HG02885 (cell line): ENCODE data around the gene UBR3.
"Not testable (repeated sequence)": the region's sequence is repeated elsewhere in the genome, so short reads cannot be mapped to it uniquely, and the experiment has no call there.

Experiments used
- ATAC-seq: cut with Tn5 transposase; IDR thresholded peaks from one replicate; pipeline ENCODE4 v1.9.1; 2021; ENCODE audit warnings: mild to moderate bottlenecking; ENCODE audit not compliant: unreplicated experiment, poor library complexity

Gene UBR3

DNA sequence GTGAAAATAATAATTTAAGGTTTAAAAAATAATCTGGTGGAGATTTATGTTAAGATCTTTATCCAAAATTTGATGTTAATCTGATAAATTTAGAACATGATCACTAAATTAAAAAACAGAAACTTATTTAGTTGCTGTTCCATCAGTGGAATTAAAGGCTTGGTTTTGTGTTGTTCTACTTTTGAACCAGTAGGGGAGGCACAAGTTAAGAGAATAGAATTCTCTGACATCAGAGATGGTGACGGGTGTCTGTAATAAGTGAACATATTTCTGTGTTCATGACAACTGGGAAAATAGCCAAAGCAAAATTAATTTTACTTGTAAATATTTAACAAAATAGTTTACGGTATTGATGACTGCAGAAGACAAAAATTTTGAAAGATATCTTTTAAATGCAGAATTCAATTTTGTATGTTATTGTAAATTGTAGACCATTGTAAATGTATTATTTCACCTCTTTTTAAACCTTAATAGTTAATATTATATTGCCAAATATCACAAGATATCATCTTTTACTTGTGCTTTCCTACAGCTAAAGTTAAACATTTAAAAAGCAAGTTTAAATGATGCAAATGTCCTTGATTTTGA, 106.0 kb downstream of the UBR3 start:
- no peak for ATAC-seq

DNA sequence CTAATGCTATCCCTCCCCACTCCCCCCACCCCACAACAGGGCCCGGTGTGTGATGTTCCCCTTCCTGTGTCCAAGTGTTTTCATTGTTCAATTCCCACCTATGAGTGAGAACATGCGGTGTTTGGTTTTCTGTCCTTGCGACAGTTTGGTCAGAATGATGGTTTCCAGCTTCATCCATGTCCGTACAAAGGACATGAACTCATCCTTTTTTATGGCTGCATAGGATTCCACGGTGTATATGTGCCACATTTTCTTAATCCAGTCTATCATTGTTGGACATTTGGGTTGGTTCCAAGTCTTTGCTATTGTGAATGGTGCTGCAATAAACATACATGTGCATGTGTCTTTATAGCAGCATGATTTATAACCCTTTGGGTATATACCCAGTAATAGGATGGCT, 109.4 kb downstream of the UBR3 start:
- ATAC-seq, result not testable (repeated sequence)

DNA sequence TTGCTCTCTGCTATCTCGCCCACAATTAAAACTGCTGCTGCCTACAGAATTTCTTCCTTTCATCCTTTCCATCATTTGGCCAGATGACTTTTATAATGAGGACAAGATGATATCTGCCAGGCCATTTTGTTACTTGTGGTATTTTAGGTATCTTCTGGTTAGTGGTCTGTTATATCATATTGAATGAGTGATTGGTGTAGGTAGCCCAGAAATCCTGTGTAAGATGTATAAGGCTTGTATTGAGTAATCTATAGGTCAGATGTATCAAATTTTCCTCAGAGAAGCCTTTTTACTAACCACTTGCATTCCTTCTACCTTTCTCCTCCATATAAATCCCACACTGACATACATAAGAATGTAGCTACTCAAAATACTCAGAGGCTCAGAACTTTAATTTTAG, 118.3 kb downstream of the UBR3 start:
- ATAC-seq, result no peak

DNA sequence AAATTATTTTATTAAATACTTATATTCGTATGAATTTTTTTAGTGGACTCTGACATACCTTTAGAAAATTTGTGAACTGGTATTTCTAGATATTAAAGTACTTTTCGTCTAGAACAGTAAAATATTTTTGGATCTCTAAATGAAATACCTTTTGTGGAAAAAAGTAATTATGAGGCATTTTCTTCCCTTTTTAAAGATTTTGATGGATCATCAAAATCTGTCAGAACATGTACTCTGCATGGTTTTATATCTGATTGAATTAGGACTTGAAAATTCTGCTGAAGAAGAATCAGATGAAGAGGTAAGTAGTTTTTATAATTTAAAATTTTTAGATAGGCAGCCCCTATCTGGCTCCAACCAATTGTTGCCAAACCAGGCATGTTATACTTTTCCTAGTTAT, 118.8 kb downstream of the UBR3 start:
- no peak for ATAC-seq

DNA sequence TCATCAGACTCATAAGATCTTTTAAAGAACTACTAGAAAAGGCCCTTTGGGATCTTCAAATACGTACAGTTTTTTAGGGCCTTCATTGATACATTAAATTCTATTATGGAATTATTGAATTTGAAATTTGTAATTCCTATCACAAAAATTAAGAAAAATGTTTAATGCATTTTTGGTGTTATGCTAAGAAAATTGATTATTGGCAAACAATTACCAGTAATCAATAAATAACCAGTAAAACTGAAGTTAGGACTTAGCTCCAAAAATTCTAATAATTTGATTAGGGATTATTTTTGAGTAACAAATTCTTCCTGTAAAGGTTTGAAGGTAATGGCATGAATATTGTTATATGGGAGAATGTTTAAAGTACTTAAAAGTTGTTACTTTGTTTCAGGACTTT, 119.3 kb downstream of the UBR3 start:
- ATAC-seq, result no peak

DNA sequence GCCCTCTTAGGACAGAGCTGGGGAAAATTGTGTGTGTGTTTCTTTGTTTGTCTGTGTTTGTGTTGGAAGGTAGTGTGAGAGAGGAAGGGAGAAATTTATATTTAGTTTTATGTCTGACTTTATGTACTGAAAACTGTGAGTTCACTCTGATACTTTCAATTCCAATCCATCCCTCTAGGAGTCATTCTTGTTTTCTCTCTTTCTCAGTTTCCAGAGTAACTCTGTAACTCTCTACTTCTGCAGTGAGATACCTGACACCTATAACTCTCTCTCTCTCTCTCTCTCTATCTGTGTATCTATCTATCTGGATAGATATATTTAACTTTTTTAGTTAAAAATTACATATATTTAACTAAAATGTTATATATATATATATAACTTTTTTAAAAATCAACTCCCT, 128.7 kb downstream of the UBR3 start:
- no peak for ATAC-seq

DNA sequence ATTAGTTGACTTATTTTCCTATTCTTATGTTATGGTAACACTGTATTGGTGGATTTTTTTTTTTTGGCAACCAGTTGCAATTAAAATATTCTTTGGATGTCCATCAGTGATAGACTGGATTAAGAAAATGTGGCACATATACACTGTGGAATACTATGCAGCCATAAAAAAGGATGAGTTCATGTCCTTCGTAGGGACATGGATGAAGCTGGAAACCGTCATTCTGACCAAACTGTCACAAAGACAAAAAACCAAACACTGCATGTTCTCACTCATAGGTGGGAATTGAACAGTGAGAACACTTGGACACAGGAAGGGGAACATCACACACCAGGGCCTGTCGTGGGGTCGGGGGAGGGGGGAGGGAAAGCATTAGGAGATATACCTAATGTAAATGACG, 130.0 kb downstream of the UBR3 start:
- ATAC-seq, result not testable (repeated sequence)

DNA sequence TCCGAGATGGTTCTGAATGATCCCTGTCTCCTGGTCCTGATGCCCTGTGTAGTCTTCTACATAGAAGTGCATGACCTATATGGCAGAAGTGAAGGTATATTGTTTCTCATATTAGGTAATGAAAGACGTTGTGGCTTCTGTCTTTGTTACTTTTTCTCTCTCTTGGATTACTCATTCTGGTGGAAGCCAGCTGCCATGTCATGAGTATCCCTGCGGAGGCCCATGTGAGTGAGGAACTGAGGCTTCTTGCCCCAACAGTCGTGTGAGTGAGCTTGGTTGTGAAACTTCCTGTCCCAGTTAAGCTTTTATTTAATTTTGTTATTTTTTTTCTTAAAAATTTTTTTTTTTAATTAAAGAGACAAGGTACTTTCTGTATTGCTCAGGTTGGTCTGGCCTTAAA, 134.7 kb downstream of the UBR3 start:
- ATAC-seq, result no peak

DNA sequence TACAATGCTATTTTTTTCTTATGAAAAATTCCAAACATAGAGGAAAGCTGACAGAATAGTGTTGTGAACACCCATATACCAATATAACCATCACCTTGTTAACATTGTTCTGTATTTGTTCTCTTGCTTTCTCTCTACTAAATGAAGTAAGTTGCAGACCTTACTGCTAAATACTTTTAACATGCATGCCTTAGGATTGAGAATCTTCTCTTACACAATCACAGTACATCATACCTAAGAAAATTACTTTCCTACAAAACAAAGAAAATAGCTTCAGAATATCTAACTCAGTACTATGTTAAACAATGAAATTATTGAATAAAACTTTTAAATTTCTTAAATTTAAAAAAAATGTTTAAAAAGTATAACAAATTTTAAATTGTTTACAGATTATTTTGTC, 136.5 kb downstream of the UBR3 start:
- ATAC-seq, result no peak

DNA sequence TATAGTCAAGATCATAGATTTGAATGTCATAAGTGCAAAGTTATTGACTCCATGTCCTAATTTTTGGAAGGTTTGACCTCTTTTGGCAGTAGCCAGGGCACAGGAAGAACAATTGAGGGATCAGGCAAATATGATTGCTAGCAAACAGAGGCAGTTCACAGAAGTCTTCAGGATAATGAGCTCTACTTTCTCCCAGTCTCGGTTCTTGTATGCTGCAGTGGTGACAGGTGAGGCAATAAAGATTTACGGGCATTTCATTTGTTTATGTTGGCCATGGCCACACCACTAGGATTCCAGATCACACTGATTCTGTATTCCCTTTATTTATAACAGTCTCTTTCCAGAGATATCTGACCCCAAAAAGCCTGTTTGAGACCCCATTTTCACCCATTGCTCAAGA, 137.5 kb downstream of the UBR3 start:
- ATAC-seq, result no peak

DNA sequence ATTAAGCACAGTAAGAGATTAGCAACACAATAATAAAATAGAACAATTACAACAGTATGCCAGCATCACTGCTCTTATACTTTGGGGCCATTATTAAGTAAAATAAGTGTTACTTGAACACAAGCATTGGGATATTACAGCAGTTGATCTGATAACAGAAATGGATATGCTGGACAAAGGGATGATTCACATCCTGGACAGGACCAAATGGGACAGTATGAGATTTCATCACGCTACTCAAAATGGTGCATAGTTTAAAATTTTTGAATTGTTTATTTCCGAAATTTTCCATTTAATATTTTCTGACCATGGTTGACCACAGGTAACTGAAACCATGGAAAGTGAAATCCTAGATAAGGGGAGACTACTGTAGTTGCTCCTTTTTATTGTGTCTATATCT, 138.2 kb downstream of the UBR3 start:
- no peak for ATAC-seq

DNA sequence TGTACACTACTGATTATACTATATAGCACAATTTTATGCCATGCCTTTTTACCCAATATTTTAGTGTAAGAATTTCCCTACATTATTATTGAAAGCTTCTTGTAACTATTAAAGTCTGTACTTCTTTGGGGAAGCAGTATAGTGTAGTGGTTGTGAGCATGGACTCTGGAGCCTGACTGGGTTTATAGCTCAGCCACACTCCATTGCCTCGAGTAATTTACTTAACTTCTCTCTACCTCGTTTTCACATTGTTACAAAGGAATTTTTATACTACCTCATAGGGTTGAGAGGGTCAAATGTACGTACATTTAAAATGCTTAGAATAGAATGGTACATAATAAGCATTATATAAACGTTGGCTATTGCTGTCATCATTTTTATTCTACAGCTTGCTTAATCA, 139.2 kb downstream of the UBR3 start:
- no peak for ATAC-seq

DNA sequence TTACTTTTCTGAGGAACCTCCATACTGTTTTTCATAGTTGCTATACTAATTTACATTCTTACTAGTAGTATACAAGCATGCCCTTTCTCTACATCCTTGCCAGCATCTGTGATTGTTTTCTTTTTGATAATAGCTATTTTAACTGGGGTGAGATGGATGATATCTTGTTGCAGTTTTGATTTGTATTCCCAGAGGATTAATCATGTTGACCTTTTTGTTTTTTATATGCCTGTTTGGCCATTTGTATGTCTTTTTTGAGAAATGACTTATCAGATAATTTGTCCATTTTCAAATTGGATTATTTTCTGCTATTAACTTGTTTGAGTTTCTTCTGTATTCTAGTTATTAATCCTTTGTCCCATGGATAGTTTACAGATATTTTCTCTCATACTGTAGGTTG, 141.5 kb downstream of the UBR3 start:
- ATAC-seq, result no peak

DNA sequence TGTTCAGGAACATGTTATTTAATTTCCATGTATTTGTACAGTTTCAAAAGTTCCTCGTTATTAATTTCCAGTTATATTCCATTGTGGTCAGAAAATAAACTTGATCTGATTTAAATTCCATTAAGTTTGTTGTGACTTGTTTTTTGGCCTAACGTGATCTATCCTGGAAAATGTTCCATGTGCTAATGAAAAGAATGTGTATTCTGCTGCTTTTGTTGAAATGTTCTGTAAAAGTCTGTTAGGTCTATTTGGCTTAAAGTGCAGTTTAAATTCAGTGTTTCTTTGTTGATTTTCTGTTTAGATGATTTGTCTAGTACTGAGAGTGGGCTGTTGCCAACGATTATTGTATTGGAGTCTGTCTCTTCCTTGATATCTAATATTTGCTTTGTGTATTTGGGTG, 148.0 kb downstream of the UBR3 start:
- ATAC-seq, result no peak

DNA sequence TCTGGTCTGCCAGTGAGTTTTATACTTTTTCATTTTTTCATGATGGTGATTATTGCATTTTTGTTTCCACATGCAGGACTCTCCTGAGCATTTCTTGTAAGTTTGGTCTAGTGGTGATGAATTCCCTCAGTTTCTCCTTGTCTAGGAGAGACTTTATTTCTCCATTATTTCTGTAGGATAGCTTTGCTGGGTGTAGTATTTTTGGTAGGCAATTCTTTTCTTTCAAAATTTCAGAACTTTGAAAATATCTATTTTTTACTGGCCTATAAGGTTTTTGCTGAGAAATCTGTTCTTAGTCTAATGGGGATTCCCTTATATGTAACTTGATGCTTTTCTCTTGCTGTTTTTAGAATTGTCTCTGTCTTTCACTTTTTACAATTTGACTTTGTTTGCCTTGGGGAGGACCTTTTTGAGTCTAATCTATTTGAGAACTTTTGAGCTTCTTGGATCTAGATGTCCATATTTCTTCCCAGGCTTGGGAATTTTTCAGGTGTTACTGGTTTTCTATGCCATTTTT, 149.1 kb downstream of the UBR3 start:
- ATAC-seq, result no peak

DNA sequence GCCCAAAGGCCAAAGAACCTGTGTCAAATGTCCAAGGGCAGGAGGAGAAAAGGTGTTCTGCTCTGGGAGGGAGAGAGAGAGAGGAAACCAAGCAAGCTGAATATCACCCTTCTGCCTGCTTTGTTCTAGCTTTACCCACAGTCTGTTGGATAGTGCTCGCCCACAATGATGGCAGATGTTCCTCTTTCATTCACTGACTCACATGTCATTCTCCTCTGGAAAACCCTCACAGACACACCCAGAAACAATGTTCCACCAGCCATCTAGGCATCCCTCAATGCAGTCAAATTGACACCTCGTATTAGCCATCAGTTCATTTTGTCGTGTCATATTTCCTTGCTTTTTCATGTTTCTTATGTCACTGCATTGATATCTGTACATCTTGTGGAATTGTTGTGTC, 150.3 kb downstream of the UBR3 start:
- ATAC-seq, result no peak

DNA sequence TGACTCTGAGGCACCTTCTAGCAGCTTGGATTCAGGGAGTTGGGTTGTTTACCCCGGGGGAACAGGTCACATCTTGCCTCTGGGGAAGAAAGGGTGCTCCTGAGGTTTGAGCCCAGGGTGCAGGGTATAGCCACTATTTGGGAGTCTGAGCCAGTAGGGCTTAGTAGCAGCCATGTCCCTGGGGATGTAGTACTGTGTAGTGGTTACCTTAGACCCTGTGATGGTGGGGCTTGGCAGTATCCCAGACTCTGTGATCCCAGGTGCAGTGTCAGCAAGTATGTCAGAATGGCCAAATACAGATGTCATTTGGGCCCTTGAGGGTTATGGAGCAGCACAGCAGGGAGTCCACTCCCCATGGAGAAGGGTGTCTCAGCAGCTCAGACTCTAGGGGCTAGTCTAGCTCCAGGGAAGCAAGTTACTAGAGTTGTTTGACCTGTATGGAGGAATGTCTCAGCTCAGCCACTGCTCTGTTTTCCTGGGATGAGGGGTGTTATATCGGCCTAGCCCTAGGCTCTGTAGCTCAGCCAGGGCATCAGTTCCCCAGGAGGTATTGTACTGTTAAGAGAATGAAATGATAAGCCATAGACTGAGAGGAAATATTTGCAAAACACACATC, 151.3 kb downstream of the UBR3 start:
- no peak for ATAC-seq

DNA sequence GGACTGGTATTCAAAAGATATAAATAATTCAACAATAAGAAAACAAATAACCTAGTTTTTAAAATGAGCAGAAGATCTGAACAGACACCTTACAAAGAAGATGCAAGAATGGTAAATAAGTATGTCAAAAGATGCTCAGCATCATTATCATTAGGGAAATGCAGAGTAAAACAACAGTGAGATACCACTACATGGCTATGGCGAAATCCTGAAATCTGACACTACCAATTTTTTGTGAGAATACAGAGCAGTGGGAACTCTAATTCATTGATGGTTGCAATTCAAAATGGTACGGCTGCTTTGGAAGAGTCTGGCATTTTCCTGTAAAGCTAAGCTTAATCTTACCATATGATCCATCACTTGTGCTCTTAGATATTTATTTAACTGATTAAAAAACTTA, 151.8 kb downstream of the UBR3 start:
- no peak for ATAC-seq

DNA sequence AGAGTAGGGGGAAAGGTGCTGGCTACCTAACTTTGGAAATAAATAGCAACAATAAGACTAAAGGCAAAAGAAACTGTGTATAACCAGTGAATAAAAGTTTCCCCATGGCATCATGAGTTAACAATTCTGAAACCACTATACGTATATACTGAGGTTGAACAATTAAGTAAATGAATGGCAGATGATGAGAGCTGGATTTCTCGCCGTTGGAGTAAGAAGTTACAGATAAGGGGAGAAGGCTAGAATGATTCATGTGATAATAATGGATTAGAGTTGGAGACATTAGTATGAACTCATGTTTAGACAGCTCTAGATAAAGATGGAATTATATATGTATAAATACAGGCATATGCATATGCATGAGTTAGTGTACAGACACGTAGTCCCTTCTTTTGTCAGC, 152.7 kb downstream of the UBR3 start:
- no peak for ATAC-seq

DNA sequence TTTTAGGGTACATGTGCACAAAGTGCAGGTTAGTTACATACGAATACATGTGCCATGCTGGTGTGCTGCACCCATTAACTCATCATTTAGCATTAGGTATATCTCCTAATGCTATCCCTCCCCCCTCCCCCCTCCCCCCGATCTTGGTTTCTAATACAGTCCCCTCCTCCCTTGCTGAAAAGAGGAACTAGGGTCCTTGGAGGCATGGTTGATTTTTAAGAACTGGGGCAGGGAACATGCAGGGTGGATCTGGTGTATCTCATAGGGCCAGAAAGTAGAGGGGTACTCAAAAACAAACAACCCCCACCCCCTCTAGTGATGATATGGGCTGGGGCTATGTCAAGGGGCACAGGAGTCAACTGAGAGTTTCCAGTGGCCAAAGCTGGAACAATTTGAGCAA, 153.4 kb downstream of the UBR3 start:
- ATAC-seq, result no peak

DNA sequence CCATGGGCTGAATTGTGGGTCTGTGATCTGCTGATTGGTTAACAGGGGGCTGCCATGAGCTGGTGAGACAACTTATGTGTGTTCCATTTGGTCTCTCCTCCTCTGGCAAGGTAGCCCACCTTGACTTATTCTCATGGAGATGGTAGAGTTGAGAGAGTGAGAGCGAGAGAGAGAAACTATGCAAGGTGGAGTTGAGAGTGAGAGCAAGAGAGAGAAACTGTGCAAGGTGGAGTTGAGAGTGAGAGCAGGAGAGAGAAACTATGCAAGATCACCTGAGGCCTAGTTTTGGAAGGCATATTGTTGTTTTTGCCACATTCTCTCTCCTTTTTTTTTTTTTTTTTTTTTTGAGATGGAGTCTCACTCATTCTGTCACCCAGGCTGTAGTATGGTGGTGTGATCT, 155.7 kb downstream of the UBR3 start:
- no peak for ATAC-seq

DNA sequence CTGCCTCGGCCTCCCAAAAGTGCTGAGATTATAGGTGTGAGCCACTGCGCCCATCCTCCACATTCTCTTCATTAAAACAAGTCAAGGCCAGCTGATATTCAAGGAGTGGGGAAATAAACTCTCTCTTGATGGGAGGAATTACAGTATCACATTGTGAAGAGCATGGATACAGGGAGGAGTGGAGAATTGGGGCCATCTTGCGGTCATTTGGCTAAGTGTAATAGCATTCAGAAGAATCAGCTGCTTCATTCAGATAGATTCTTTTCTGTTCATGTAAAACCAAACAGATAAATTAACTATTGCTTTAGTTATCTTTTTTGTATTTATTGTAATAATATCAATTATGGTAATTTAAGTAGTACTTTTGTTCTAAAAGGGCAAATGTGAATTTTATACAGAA, 156.3 kb downstream of the UBR3 start:
- ATAC-seq, result no peak
